Activated CD8-positive, alpha-beta T cell treated with anti-CD3 and anti-CD28 coated beads for 36 hours (primary cell): Measurements from ENCODE around the gene TSTD2. TPM values are rescaled to one million over a fixed set of nuclear protein-coding genes. Genes with fewer than 3 reads are reported as not detected.
A peak's percentile ranks its signal among the peaks of the same experiment; 100 is the strongest.

ENCODE experiments used
- ATAC-seq: fragments of 200-7000 bp; cut with Tn5 transposase; one replicate; pipeline ENCODE4 v1.10.0; 2021; ENCODE audit warnings: mild to moderate bottlenecking, moderate library complexity
- CTCF ChIA-PET: fragments of 350-600 bp; sonication (Branson Sonifier 250); formaldehyde crosslinking; loops from one replicate; lab custom pipeline; 2021; ENCODE audit warnings: antibody characterized with exemption; lab: Charles Lee
- POLR2A ChIA-PET: fragments of 350-600 bp; sonication (Branson Sonifier 250); formaldehyde crosslinking; loops from one replicate; lab custom pipeline; 2021; ENCODE audit warnings: antibody characterized with exemption; lab: Charles Lee
- DNase-seq: peaks from one replicate; pipeline ENCODE4 v3.0.0-alpha.2; 2020
- H3K27ac Mint-ChIP-seq: one replicate; pipeline ENCODE4 v1.8.0; 2021; ENCODE audit warnings: mild to moderate bottlenecking, mixed read lengths
- H3K27me3 Mint-ChIP-seq: one replicate; pipeline ENCODE4 v1.8.0; 2021; ENCODE audit warnings: mixed read lengths
- H3K36me3 Mint-ChIP-seq: one replicate; pipeline ENCODE4 v1.8.0; 2021; ENCODE audit warnings: low read depth, mixed read lengths
- H3K4me1 Mint-ChIP-seq: one replicate; pipeline ENCODE4 v1.8.0; 2021; ENCODE audit warnings: low read depth, mixed read lengths
- H3K4me3 Mint-ChIP-seq: one replicate; pipeline ENCODE4 v1.8.0; 2021; ENCODE audit warnings: mild to moderate bottlenecking, moderate library complexity, mixed read lengths
- H3K9me3 Mint-ChIP-seq: one replicate; pipeline ENCODE4 v1.8.0; 2021; ENCODE audit warnings: mixed read lengths
- intact Hi-C: fragments of 100-400 bp; cut with micrococcal nuclease; formaldehyde crosslinking; loops from one replicate; pipeline ENCODE4 v1.10.0; 2022
- total RNA-seq, 2 experiments: library from RNA; stranded (reverse); gene quantifications; one replicate each; pipeline ENCODE4 v1.2.3, GENCODE V29; 2021
- TF ChIP-seq, protein P1 (sequence below): fragments of 200-600 bp; IDR thresholded peaks from one replicate; pipeline ENCODE4 v1.8.0; 2022; ENCODE audit warnings: antibody characterized with exemption, mild to moderate bottlenecking

TSTD2 gene
- total RNA-seq, 2 experiments from 2014 or later, result 15.2 to 15.3 TPM

GRCh38 chr9:97617939-97618416 lies 15.2 kb downstream of the TSTD2 start:
- intact Hi-C loops, result no loop called here
- DNase-seq, result no peak
- Mint-ChIP-seq H3K4me3 (no peak overlapping the region), H3K4me1 (peaks cover 21% of the 10 kb centered on the region), H3K9me3 (no peaks in the 10 kb centered on the region), H3K27me3 (no peaks in the 10 kb centered on the region), H3K36me3 (peaks cover 23% of the 10 kb centered on the region), H3K27ac (peak overlapping the region; percentile 56)
- TF ChIP-seq, protein P1, sequence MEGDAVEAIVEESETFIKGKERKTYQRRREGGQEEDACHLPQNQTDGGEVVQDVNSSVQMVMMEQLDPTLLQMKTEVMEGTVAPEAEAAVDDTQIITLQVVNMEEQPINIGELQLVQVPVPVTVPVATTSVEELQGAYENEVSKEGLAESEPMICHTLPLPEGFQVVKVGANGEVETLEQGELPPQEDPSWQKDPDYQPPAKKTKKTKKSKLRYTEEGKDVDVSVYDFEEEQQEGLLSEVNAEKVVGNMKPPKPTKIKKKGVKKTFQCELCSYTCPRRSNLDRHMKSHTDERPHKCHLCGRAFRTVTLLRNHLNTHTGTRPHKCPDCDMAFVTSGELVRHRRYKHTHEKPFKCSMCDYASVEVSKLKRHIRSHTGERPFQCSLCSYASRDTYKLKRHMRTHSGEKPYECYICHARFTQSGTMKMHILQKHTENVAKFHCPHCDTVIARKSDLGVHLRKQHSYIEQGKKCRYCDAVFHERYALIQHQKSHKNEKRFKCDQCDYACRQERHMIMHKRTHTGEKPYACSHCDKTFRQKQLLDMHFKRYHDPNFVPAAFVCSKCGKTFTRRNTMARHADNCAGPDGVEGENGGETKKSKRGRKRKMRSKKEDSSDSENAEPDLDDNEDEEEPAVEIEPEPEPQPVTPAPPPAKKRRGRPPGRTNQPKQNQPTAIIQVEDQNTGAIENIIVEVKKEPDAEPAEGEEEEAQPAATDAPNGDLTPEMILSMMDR, result no peak
- POLR2A ChIA-PET, result no interaction called here
- peak; percentile 82 for ATAC-seq
- CTCF ChIA-PET, result interaction anchor here (0.8 to 5.0 kb wide), 6 partner anchors 13 to 231 kb away, joined by 3 to 81 read pairs (median 3); partner anchors contain the start of genes NCBP1, TMOD1 and TSTD2

DNA sequence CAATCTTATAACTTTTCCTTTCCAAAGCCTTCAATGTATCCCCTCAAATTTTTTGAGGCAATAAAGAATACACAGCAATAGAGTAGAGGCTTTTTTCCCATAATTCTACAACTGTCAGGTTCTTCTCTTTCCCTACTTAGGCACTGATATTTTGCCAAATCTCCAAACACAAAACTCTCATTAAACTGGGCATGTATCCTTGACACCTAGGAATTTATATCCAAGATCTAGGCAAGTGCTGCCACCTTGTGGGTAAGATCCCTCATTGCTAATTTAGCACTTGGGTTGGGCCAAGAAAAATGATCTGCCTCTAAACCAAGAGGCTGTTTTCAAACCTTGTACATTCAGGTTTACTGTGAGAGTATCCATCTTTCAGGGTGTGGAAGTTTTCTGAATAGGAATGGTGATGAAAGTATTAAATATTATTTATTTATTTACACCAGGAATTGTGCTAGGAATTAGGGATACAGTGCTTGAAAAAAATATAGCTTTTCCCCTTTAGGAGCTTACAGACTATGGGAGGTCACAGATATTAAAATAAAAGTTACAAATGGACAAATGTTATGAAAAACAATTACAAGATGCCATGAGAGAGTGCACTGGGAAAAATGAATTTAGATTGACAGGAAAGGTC lies 17.6 kb downstream of the TSTD2 start:
- intact Hi-C loops, result no loop called here
- Mint-ChIP-seq H3K4me3 (no peak overlapping the region), H3K9me3 (no peaks in the 10 kb centered on the region), H3K27ac (no peak overlapping the region), H3K27me3 (no peaks in the 10 kb centered on the region), H3K36me3 (peaks cover 20% of the 10 kb centered on the region), H3K4me1 (peaks cover 21% of the 10 kb centered on the region)
- TF ChIP-seq, protein P1, result peak; percentile 86
- CTCF ChIA-PET, result interaction anchor here (0.6 to 7.8 kb wide), 55 partner anchors 8 to 759 kb away, joined by 3 to 95 read pairs (median 5); partner anchors contain the start of genes NCBP1, TDRD7, TMOD1 and TSTD2
- DNase-seq, result peak; percentile 72
- peak; percentile 44 for ATAC-seq
- POLR2A ChIA-PET, result no interaction called here

- ChIA-PET POLR2A (no interaction called here), CTCF (interaction anchor here (1.2 to 4.5 kb wide), 2 partner anchors 10 to 137 kb away, joined by 4 to 19 read pairs; no protein-coding TSS in a partner anchor)
- Mint-ChIP-seq H3K27me3 (no peaks in the 10 kb centered on the region), H3K9me3 (no peaks in the 10 kb centered on the region), H3K4me1 (no peaks in the 10 kb centered on the region), H3K36me3 (peaks cover 17% of the 10 kb centered on the region), H3K27ac (no peak overlapping the region), H3K4me3 (no peak overlapping the region)
- intact Hi-C loops, result no loop called here
- TF ChIP-seq, protein P1, result no peak
- ATAC-seq, result no peak
- DNase-seq, result no peak
Measured at GRCh38 chr9:97604901-97605645, 28.1 kb downstream of the TSTD2 start.

- ATAC-seq, result no peak
- DNase-seq, result no peak
- intact Hi-C loops, result no loop called here
- Mint-ChIP-seq H3K27me3 (no peaks in the 10 kb centered on the region), H3K4me3 (no peak overlapping the region), H3K27ac (no peak overlapping the region), H3K4me1 (peaks cover 5% of the 10 kb centered on the region), H3K9me3 (no peaks in the 10 kb centered on the region), H3K36me3 (peaks cover 16% of the 10 kb centered on the region)
- ChIA-PET POLR2A (no interaction called here), CTCF (interaction anchor here (1.4 to 4.5 kb wide), 2 partner anchors 10 to 134 kb away, joined by 5 to 19 read pairs; no protein-coding TSS in a partner anchor)
- TF ChIP-seq, protein P1, result no peak
Measured at GRCh38 chr9:97602430-97602829, 30.7 kb downstream of the TSTD2 start.
